Gastroesophageal sphincter (tissue), 4 donors: Measurements from ENCODE around the gene GABBR2. TPM values are rescaled to one million over a fixed set of nuclear protein-coding genes. Genes with fewer than 3 reads are reported as not detected.

Experiments
- ATAC-seq: fragments of 150-250 bp; one replicate; pipeline ENCODE4 v1.9.1; 2016; ENCODE audit warnings: mild to moderate bottlenecking, moderate library complexity
- H3K27ac ChIP-seq, 4 donors: fragments of 200-600 bp; sonication (generic) in 3 of 4; 1 replicate in 3 of 4; 2 replicates in 1 of 4; pipeline ENCODE4 v1.5.1; 2016 to 2019
- H3K27me3 ChIP-seq: fragments of 200-600 bp; sonication (generic); one replicate; pipeline ENCODE4 v1.5.1; 2019
- H3K36me3 ChIP-seq, 2 donors: fragments of 200-600 bp; sonication (generic); one replicate each; pipeline ENCODE4 v1.5.1; 2019; ENCODE audit warnings: control low read depth in 1 of 2
- H3K4me1 ChIP-seq, 3 donors: fragments of 200-600 bp; sonication (generic); 1 replicate in 2 of 3; 2 replicates in 1 of 3; pipeline ENCODE4 v1.5.1; 2016 to 2019; ENCODE audit warnings: control low read depth in 2 of 3
- H3K4me3 ChIP-seq, 2 donors: fragments of 200-600 bp; sonication (generic); one replicate each; pipeline ENCODE4 v1.5.1; 2019; ENCODE audit warnings: mild to moderate bottlenecking in 1 of 2, moderate library complexity in 1 of 2
- H3K9me3 ChIP-seq, 3 donors: fragments of 200-600 bp; sonication (generic); one replicate each; pipeline ENCODE4 v1.5.1; 2017 to 2019; ENCODE audit warnings: control low read depth in 2 of 3
- EP300 ChIP-seq: sonication (generic); formaldehyde crosslinking; IDR thresholded peaks from one replicate; pipeline ENCODE4 v1.6.1; 2017; ENCODE audit warnings: antibody characterized with exemption, mild to moderate bottlenecking
- POLR2A ChIP-seq, 2 donors: fragments of 450-650 bp; IDR thresholded peaks; one replicate each; pipeline ENCODE4 v1.6.1; 2017; ENCODE audit warnings: antibody characterized with exemption in 2 of 2, mild to moderate bottlenecking in 2 of 2, moderate library complexity in 1 of 2
- POLR2AphosphoS5 ChIP-seq: sonication (generic); formaldehyde crosslinking; IDR thresholded peaks from one replicate; pipeline ENCODE4 v1.6.1; 2017; ENCODE audit warnings: antibody characterized with exemption
- WGBS, 2 donors: methylation state at CpG; one replicate each; pipeline ENCODE4 v1.1.5; 2018; ENCODE audit warnings: low coverage in 1 of 2; 5-methylcytosine and 5-hydroxymethylcytosine counted together
- total RNA-seq, 4 donors: library from RNA; depleted of rRNA; stranded (reverse); fragments of >200 nt; gene quantifications; one replicate each; pipeline ENCODE4 v1.1.0, GENCODE V29; 2016
- TF ChIP-seq, protein P1 (sequence below), 4 experiments: fragments of 200-600 bp in 2 of 4; fragments of 450-650 bp in 2 of 4; sonication (generic) in 1 of 4; IDR thresholded peaks; one replicate each; pipeline ENCODE4 v1.5.1; 2017 to 2019; ENCODE audit warnings: antibody characterized with exemption in 4 of 4, mild to moderate bottlenecking in 2 of 4, moderate library complexity in 2 of 4

Gene GABBR2
- total RNA-seq, 4 donors from 2014 or later = 0.04 to 0.25 TPM; not detected in 2

DNA sequence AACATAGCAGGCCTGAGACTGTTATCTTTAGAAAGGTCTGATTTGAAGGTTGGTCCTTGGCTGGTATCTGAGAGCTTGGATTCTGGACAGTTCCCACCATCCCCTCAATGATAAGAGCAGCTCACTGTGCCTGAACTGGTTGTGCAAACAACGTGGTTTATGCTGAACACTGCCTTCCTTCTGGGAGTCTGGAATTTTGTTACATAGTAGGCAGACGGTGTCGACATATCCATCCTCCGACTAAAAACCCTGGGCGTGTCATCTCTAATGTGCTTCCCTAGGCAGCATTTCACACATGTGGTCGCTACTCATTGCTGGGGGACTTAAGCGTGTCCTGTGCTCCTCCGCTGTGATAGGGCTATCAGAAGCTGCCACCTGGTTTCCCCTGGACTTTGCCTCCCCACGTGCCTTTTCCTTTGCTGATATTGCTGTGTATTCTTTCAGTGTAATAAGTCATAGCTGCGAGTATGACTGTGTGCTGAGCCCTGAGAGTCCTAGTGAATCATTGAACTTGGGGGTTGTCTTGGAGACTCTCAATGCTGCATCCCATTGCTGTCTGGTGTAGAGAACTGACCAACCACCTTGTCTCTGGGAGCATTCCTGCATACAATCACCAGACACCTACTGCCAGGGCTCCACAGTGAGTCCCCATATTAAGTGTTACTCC, 334.2 kb downstream of the GABBR2 start:
- ATAC-seq = no peak
- WGBS, 2 donors = 37 to 46% methylated on average over 2 to 9 of the region's 10 CpGs

DNA sequence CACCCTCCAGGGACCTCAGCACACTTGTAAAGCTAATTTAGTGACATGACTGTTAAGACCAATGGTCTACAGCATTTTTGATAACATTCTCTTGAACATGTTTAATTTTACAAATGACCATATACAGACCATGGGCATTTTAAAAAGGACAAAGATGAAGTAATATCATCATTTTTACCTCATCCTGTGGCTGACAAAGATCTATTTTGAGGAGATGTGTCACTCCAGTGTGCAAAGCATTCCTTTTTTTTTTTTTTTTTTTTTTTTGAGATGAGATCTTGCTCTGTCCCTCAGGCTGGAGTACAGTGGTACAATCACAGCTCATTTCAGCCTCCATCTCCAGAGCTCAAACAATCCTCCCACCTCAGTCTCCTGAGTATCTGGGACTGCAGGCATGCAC, 335.1 kb downstream of the GABBR2 start:
- peaks cover 6% of the 10 kb centered on the region for H3K27me3 ChIP-seq
- ATAC-seq = no peak
- H3K4me1 ChIP-seq = no peaks in the 10 kb centered on the region
- no peaks in the 10 kb centered on the region for H3K9me3 ChIP-seq
- H3K36me3 ChIP-seq = no peaks in the 10 kb centered on the region
- H3K27ac ChIP-seq = no peak overlapping the region
- TF ChIP-seq EP300 (no peak), POLR2A (IDR thresholded peaks at IDR 0.05) (no peak), POLR2AphosphoS5 (no peak)
- TF ChIP-seq, protein P1, sequence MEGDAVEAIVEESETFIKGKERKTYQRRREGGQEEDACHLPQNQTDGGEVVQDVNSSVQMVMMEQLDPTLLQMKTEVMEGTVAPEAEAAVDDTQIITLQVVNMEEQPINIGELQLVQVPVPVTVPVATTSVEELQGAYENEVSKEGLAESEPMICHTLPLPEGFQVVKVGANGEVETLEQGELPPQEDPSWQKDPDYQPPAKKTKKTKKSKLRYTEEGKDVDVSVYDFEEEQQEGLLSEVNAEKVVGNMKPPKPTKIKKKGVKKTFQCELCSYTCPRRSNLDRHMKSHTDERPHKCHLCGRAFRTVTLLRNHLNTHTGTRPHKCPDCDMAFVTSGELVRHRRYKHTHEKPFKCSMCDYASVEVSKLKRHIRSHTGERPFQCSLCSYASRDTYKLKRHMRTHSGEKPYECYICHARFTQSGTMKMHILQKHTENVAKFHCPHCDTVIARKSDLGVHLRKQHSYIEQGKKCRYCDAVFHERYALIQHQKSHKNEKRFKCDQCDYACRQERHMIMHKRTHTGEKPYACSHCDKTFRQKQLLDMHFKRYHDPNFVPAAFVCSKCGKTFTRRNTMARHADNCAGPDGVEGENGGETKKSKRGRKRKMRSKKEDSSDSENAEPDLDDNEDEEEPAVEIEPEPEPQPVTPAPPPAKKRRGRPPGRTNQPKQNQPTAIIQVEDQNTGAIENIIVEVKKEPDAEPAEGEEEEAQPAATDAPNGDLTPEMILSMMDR (IDR thresholded peaks at IDR 0.05) = no peak
- H3K4me3 ChIP-seq = no peak overlapping the region

More for the DNA sequence above, 334.2 kb downstream of the GABBR2 start:
- Histone ChIP-seq H3K4me1 (no peaks in the 10 kb centered on the region), H3K27me3 (no peaks in the 10 kb centered on the region), H3K36me3 (no peaks in the 10 kb centered on the region), H3K4me3 (no peak overlapping the region), H3K27ac (no peak overlapping the region), H3K9me3 (no peaks in the 10 kb centered on the region)
- TF ChIP-seq, protein P1 (IDR thresholded peaks at IDR 0.05) = no peak
- TF ChIP-seq POLR2A (IDR thresholded peaks at IDR 0.05) (no peak), POLR2AphosphoS5 (no peak), EP300 (no peak)

DNA sequence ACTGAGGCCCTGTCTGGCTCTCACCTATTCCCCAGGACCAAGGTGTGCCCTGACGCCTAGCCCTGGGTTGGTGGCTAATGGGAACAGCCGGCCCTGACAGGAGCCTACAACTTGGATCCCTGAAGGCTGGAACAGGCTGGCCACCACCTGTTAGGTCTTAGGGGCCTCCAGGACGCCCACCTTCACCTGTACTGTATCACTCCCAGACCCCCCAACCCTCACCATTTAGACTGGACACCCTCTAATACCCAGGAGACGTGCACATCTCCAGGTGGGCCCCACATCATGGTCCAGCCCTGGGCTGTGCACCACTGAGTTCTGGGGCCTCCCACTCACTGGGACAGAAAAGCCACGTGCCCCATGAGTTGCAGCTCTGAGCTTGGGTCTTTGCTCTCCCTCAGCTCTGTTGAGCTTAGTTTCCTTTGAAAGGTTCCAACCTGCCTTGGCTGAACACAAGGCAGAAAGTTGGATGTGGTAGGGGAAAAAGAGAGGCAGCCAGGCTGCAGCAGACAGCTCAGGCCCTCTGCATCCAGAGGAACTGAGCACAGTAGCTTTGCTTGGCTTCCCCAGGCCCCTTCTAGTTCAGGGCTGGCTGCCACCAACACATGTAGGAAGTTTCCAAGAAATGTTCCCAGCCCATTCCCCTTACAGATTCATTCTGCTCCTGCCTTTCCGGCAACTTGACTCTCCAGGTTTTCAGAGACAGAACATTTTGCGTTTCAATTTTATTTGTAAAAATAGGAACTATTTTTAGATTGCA, 336.5 kb downstream of the GABBR2 start:
- TF ChIP-seq POLR2A (IDR thresholded peaks at IDR 0.05) = no peak
- no peak for TF ChIP-seq POLR2AphosphoS5
- TF ChIP-seq EP300 = no peak
- TF ChIP-seq, protein P1 (IDR thresholded peaks at IDR 0.05) = no peak
- no peak overlapping the region for H3K27ac ChIP-seq
- 32 to 40% methylated on average over 2 of the region's 7 CpGs for WGBS, 2 donors
- no peaks in the 10 kb centered on the region for H3K36me3 ChIP-seq
- no peak for ATAC-seq
- H3K27me3 ChIP-seq = peaks cover 6% of the 10 kb centered on the region
- H3K4me1 ChIP-seq = no peaks in the 10 kb centered on the region
- no peak overlapping the region for H3K4me3 ChIP-seq
- H3K9me3 ChIP-seq = no peaks in the 10 kb centered on the region

DNA sequence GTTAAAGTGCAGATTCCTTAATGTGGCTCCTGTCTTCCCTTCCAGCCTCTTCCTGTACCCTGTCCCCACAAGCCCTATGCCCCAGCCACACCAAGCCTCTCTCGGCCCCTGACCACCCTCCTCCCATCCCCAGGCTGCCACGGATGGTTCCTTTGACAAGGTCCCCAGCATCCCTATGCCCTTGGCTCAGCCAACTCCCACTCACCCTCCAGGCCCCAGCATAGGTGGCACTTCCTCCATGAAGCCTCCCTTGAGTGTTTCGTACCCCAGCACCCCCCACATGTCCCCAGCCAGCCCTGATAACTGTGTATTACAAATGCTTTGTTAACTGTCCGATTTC, 337.8 kb downstream of the GABBR2 start:
- H3K9me3 ChIP-seq = peaks cover 0 to 6% (median 0%) of the 10 kb centered on the region in 3 donors
- no peaks in the 10 kb centered on the region for H3K4me1 ChIP-seq
- H3K36me3 ChIP-seq = no peaks in the 10 kb centered on the region
- no peak overlapping the region for H3K4me3 ChIP-seq
- H3K27ac ChIP-seq = no peak overlapping the region
- ATAC-seq = no peak
- TF ChIP-seq POLR2A (IDR thresholded peaks at IDR 0.05) (no peak), EP300 (no peak), POLR2AphosphoS5 (no peak)
- TF ChIP-seq, protein P1 (IDR thresholded peaks at IDR 0.05) = no peak
- H3K27me3 ChIP-seq = peaks cover 12% of the 10 kb centered on the region
- WGBS, 2 donors = 72 to 82% methylated on average over 3 to 4 of the region's 4 CpGs
